Rectal smooth muscle tissue (tissue), 1 donor: Measurements from ENCODE around the gene KCNN1.
"Not testable (repeated sequence)": the region's sequence is repeated elsewhere in the genome, so short reads cannot be mapped to it uniquely, and the experiment has no call there.

Source experiments
- H3K27ac ChIP-seq: one replicate; pipeline ENCODE4 v1.7.0; 2013; ENCODE audit warnings: low read depth, low read length, inconsistent platforms
- H3K27me3 ChIP-seq: one replicate; pipeline ENCODE4 v1.7.0; 2013; ENCODE audit warnings: low read length; ENCODE audit not compliant: control insufficient read depth, insufficient read depth
- H3K36me3 ChIP-seq: one replicate; pipeline ENCODE4 v1.7.0; 2013; ENCODE audit warnings: low read length; ENCODE audit not compliant: control insufficient read depth, insufficient read depth
- H3K4me1 ChIP-seq: one replicate; pipeline ENCODE4 v1.7.0; 2013; ENCODE audit warnings: low read length; ENCODE audit not compliant: control insufficient read depth, insufficient read depth
- H3K4me3 ChIP-seq: one replicate; pipeline ENCODE4 v1.7.0; 2013; ENCODE audit warnings: low read length
- H3K9ac ChIP-seq: one replicate; pipeline ENCODE4 v1.7.0; 2013; ENCODE audit warnings: low read length

KCNN1 gene

DNA sequence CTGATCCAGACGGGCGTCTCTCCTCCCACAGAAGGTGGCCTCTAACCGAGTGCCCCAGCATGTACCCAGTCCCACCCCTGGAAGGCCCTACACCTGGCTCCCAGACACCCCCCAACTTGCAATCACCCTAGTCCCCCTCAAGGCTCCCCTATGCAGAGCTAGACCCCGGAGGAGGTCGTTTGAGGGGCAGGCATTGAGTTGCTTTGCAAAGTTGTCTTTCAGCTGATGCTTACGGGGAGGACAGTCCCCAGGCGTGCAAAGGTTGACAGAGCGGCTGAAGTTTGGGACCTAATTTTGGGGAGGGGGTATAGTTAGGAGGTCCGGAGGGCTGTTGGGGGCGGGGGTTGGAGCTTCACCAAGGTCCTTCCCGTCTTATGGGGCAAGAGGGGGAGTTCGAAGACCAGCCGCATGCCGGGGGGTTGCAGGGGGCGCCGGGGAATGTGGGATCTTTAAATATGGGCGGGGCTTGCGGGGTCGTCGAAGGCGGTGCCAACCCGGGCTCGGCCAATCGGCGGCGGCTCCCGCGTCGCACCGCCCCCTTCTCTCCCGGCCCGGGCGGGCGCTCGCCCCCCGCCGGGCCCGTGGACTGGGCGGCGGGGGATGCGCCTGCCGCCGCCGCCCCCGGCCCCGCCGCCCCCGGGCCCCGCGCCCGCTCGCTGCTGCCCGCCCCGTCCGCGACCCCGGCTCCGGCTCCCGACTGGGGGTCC is at the start of gene KCNN1:
TSS of gene KCNN1 (plus strand) at position 558 of the 707 bp plus-strand sequence. CDS start 6,782 bp downstream, outside the sequence.
- H3K4me3 ChIP-seq, result peak within 1 kb of the TSS; percentile 5
- H3K4me1 ChIP-seq, result no peaks in the 10 kb centered on the region
- H3K27ac ChIP-seq, result no peak within 1 kb of the TSS
- H3K27me3 ChIP-seq, result peaks cover 29% of the 10 kb centered on the region
- H3K9ac ChIP-seq, result no peak within 1 kb of the TSS
- H3K36me3 ChIP-seq, result no peaks in the 10 kb centered on the region

DNA sequence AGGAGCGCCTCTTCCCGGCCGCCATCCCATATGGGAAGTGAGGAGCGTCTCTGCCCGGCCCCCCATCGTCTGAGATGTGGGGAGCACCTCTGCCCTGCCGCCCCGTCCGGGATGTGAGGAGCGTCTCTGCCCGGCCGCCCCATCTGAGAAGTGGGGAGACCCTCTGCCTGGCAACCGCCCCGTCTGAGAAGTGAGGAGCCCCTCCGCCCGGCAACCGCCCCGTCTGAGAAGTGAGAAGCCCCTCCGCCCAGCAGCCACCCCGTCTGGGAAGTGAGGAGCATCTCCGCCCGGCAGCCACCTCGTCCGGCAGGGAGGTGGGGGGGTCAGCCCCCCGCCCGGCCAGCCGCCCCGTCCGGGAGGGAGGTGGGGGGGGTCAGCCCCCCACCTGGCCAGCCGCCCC is 48.8 kb upstream of the KCNN1 start:
- not testable (repeated sequence) for H3K27me3 ChIP-seq, H3K36me3 ChIP-seq, H3K4me3 ChIP-seq, H3K4me1 ChIP-seq, H3K27ac ChIP-seq, H3K9ac ChIP-seq

DNA sequence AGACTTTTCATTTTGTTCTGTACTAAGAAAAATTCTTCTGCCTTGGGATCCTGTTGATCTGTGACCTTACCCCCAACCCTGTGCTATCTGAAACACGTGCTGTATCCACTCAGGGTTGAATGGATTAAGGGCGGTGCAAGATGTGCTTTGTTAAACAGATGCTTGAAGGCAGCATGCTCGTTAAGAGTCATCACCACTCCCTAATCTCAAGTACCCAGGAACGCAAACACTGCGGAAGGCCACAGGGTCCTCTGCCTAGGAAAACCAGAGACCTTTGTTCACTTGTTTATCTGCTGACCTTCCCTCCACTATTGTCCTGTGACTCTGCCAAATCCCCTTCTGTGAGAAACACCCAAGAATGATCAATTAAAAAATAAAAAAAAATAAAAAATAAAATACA is 47.8 kb upstream of the KCNN1 start:
- not testable (repeated sequence) for H3K27ac ChIP-seq, H3K9ac ChIP-seq, H3K4me1 ChIP-seq, H3K4me3 ChIP-seq, H3K36me3 ChIP-seq, H3K27me3 ChIP-seq

DNA sequence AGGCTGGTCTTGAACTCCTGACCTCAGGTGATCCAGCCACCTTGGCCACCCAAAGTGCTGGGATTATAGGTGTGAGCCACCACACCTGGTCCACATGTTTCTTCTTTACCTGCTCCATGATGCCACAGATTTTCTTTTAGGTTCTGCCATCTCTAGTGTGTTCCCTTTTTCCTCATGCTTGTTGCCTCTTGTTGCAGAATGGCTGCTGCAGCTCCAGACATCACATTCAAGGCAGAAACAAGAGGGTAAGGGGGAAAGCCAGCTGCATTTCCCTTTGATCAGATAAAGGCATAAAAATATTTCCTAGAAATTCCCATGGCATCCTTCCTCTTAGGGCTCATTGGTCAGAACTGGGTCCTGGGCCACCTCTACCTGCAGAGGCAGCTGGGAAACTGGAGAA is 46.4 kb upstream of the KCNN1 start:
- Histone ChIP-seq H3K27me3 (no peaks in the 10 kb centered on the region), H3K27ac (no peak overlapping the region), H3K4me1 (no peaks in the 10 kb centered on the region), H3K9ac (no peak overlapping the region), H3K4me3 (no peak overlapping the region), H3K36me3 (no peaks in the 10 kb centered on the region)

DNA sequence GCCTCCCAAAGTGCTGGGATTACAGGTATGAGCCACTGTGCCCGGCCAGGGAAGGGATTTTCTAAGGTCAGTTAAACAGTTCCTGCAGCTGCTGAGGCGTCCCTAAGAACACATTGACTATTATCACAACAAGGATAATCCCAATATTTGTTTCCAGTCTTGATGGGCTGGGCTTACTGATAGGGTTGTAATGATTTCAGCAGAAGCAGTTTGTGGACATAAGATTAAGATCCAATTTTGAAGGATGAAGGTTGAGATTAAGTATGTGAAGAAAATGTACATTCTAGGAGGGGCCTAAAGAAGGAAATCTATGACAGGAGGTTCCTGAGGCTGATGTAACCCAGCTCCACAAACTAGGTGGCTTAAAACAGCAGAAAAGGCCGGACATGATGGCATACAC is 44.8 kb upstream of the KCNN1 start:
- H3K27me3 ChIP-seq, result no peaks in the 10 kb centered on the region
- no peak overlapping the region for H3K27ac ChIP-seq
- H3K9ac ChIP-seq, result no peak overlapping the region
- no peaks in the 10 kb centered on the region for H3K4me1 ChIP-seq
- H3K36me3 ChIP-seq, result no peaks in the 10 kb centered on the region
- no peak overlapping the region for H3K4me3 ChIP-seq

DNA sequence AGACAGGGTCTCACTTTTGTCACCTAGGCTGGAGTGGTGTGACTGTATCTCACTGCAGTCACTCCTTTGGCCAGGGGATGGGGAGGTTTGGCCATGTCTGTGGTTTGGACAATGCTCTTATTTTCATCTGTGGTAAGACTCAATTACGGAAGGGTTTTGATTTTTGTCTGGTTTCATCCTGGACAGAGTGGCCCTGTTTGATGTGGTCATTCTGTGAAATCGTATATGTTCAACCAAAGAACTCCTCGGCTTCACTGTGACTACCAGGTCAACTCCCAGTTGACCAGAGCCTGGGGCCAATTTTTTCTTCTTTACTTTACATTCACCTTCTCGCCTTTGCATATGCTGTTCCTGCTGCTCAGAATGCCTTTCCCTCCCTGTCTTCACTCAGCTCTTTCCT is 40.9 kb upstream of the KCNN1 start:
- Histone ChIP-seq H3K27ac (no peak overlapping the region), H3K27me3 (no peaks in the 10 kb centered on the region), H3K9ac (no peak overlapping the region), H3K36me3 (no peaks in the 10 kb centered on the region), H3K4me3 (no peak overlapping the region), H3K4me1 (no peaks in the 10 kb centered on the region)

DNA sequence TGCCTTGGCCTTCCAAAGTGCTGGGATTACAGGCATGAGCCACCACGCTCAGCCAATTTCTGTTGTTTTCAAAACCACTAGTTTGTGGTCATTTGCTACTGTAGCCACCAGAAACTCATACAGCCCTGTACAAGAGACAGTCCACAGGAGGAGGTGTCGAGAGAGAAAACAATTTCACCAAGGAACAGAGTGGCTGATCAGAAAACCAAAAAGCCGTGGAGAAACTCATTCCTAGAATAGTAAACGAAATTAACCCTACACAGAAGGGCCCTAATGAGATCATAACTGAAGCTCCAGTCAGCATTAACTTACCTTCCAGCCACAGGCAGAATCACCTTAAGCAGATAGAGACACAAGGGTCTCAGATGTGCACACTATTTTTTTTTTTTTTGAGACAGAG is 37.9 kb upstream of the KCNN1 start:
- H3K4me3 ChIP-seq, result no peak overlapping the region
- H3K4me1 ChIP-seq, result peaks cover 10% of the 10 kb centered on the region
- no peak overlapping the region for H3K9ac ChIP-seq
- no peaks in the 10 kb centered on the region for H3K27me3 ChIP-seq
- H3K36me3 ChIP-seq, result no peaks in the 10 kb centered on the region
- no peak overlapping the region for H3K27ac ChIP-seq

- H3K4me1 ChIP-seq, result peaks cover 10% of the 10 kb centered on the region
- peak overlapping the region; percentile 86 for H3K4me3 ChIP-seq
- H3K27me3 ChIP-seq, result no peaks in the 10 kb centered on the region
- no peak overlapping the region for H3K9ac ChIP-seq
- H3K36me3 ChIP-seq, result no peaks in the 10 kb centered on the region
- no peak overlapping the region for H3K27ac ChIP-seq
These were observed 35.2 kb upstream of the KCNN1 start for GRCh38 chr19:17931532-17932191.

DNA sequence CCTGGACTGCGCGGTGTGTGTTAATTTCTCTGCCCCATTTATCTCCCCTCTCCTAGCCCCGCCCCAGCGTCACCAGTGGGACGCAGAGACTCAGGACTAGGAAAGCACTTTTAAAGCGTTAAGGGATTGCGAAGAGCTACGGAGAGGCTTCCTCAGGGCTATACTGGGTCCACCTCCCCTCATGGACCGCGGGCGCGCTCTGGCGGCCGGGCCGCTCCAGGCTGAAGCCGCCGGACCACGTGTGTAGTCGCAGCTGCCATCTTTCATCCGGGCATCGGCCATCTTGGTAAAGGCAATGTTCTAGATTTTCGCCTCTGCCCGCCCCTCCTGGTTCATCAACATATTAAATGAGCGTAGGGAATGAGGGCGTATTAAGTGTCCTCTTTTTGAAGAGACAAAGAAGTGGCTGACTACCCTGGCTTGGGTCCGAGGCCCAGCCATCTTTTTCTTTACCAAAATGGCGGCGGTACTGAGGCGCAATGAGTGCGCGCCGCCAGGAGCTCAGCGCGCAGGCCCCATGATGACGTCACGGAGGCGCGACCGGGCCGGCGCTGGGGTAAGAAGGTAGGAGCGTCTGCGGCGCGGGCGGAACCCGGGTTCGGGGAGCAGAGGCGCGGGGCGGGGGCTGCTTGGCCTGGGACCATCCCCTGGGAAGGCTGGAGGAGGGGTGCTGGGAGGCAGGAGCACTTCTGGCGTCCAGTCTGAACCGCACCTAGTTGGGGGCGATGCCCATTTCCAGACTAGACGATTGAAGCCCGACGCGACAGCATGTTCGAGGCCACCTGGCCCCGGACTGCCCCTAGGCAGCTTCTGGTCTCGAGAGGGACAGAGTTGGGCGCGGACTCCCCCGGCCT is 34.2 kb upstream of the KCNN1 start, which contains the start of gene CCDC124:
TSS of gene CCDC124 (plus strand) at position 531 of the 854 bp plus-strand sequence. CDS start 3,406 bp downstream, outside the sequence.
- peaks cover 10% of the 10 kb centered on the region for H3K4me1 ChIP-seq
- H3K36me3 ChIP-seq, result no peaks in the 10 kb centered on the region
- peak within 1 kb of the TSS; percentile 86 for H3K4me3 ChIP-seq
- H3K27me3 ChIP-seq, result no peaks in the 10 kb centered on the region
- peak within 1 kb of the TSS; percentile 93 for H3K27ac ChIP-seq
- H3K9ac ChIP-seq, result peak within 1 kb of the TSS; percentile 81

- Histone ChIP-seq H3K9ac (peak overlapping the region; percentile 81), H3K36me3 (no peaks in the 10 kb centered on the region), H3K4me1 (peaks cover 10% of the 10 kb centered on the region), H3K27me3 (no peaks in the 10 kb centered on the region), H3K27ac (peak overlapping the region; percentile 93), H3K4me3 (peak overlapping the region; percentile 86)
These were observed 33.3 kb upstream of the KCNN1 start for GRCh38 chr19:17933414-17934129.

DNA sequence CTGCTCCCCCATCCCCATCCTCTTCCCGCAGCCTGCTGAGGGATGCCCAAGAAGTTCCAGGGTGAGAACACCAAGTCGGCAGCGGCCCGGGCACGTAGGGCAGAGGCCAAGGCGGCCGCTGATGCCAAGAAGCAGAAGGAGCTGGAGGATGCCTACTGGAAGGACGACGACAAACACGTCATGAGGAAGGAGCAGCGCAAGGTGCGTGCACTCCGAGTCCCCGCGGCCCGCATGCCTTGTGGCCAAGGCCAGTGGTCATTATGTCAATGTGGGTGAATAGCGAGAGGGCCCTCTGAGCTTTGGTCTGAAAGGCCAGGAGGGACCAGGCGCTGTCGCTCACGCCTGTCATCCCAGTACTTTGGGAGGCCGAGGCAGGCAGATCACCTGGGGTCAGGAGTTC is 30.5 kb upstream of the KCNN1 start:
- peaks cover 10% of the 10 kb centered on the region for H3K4me1 ChIP-seq
- no peaks in the 10 kb centered on the region for H3K27me3 ChIP-seq
- peaks cover 4% of the 10 kb centered on the region for H3K36me3 ChIP-seq
- H3K9ac ChIP-seq, result no peak overlapping the region
- no peak overlapping the region for H3K4me3 ChIP-seq
- no peak overlapping the region for H3K27ac ChIP-seq

DNA sequence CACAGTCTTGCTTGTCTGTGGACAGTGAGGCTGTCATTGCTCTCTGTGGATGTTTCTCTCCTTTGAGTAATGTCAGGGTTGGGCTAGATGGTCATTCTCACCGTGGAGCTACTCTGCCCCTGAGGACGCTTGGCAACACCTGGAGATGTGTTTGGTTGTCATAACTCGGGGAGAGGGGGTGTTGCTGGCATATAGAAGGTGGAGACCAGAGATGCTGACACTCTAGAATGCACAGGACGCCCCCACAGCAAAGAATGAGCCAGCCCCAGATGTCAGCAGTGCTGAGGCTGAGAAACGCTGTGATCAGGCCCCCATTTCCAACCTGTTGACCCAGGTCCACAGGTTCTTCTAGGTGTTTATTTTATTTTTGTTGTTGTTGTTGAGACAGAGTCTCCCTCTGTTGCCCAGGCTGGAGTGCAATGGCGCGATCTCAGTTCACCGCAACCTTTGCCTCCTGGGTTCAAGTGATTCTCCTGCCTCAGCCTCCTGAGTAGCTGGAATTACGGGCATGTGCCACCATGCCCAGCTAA is 29.5 kb upstream of the KCNN1 start:
- no peak overlapping the region for H3K27ac ChIP-seq
- no peak overlapping the region for H3K4me3 ChIP-seq
- peaks cover 4% of the 10 kb centered on the region for H3K36me3 ChIP-seq
- H3K4me1 ChIP-seq, result peaks cover 6% of the 10 kb centered on the region
- no peak overlapping the region for H3K9ac ChIP-seq
- H3K27me3 ChIP-seq, result no peaks in the 10 kb centered on the region
